Measurements from ENCODE around the gene FAM168B. TPM values are rescaled to one million over a fixed set of nuclear protein-coding genes. Genes with fewer than 3 reads are reported as not detected.

FAM168B gene
- polyA plus RNA-seq, 1 donor (not counting 4 experiments of a cell fraction or from before 2014, with no cell fraction given): 50.8 TPM

GRCh38 chr2:131063501-131064283 is 29.6 kb downstream of the FAM168B start:
- Histone ChIP-seq H3K4me1 (ENCODE audit: control insufficient read depth, extremely low read depth, insufficient read depth, low read length) (peaks cover 4% of the 10 kb centered on the region), H3K27ac (ENCODE audit: control insufficient read depth, insufficient read depth, low read length) (no peak overlapping the region), H3K9ac (ENCODE audit: control insufficient read depth, extremely low read depth, insufficient read depth, low read length) (no peak overlapping the region), H3K9me1 (ENCODE audit: control insufficient read depth, extremely low read depth, insufficient read depth, low read length) (no peaks in the 10 kb centered on the region), H4K20me1 (ENCODE audit: control insufficient read depth, extremely low read depth, insufficient read depth, low read length) (peaks cover 9% of the 10 kb centered on the region), H3K79me2 (ENCODE audit: control insufficient read depth, insufficient read depth, low read length) (peaks cover 94% of the 10 kb centered on the region), H3K9me3 (ENCODE audit: control insufficient read depth, low read depth, low read length) (no peaks in the 10 kb centered on the region), H3K36me3 (ENCODE audit: control insufficient read depth in 2 of 2, extremely low read depth in 1 of 2, insufficient read depth in 2 of 2, low read length in 2 of 2) (peaks cover 17 to 20% of the 10 kb centered on the region in 2 experiments), H2AFZ (ENCODE audit: control insufficient read depth, low read length) (no peak overlapping the region), H3K27me3 (ENCODE audit: control insufficient read depth, extremely low read depth, insufficient read depth, low read length) (no peaks in the 10 kb centered on the region), H3K4me2 (ENCODE audit: control insufficient read depth, extremely low read depth, insufficient read depth, low read depth, low read length) (no peak overlapping the region), H3K4me3 (ENCODE audit: control insufficient read depth in 2 of 3, extremely low read depth in 1 of 3, insufficient read depth in 2 of 3, low read depth in 1 of 3, low read length in 3 of 3) (no peak overlapping the region)
- DNase-seq (ENCODE audit: low read depth, low spot score): no peak
- dilution Hi-C loops (cut with MboI; ENCODE audit: extremely low pct_ligation_motif_present, low sequenced_read_pairs): no loop called here
- FAIRE-seq: no peak
- no peak for TF ChIP-seq CTCF (optimal IDR thresholded peaks at IDR 0.05 in 1 of 3, IDR thresholded peaks at IDR 0.05 in 1 of 3, conservative IDR thresholded peaks at IDR 0.05 in 1 of 3; ENCODE audit: extremely low read depth in 1 of 3, insufficient read depth in 2 of 3, low read length in 3 of 3)
- no peak for TF ChIP-seq EZH2 (IDR thresholded peaks at IDR 0.05; ENCODE audit: low read length)

DNA sequence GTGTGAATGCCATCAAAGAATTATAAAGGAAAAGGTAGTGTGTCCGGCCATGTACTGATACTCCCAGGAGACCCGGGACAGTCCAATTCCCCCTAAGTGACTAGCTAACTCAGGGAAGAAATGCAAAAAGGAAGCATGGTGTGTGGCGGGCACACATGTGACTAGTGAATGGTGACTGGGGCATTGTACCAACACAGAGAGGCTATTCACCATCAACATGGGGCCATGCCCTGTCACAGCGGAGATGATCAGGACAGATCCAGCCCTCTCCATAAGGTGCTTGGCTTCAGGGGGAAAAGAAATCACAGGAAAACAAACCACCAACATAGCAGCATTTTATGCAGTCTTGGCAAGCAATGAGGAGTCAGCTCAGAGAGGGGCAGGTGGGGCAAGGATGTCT is 34.3 kb downstream of the FAM168B start:
- TF ChIP-seq EZH2 (IDR thresholded peaks at IDR 0.05; ENCODE audit: low read length): no peak
- no peak for TF ChIP-seq CTCF (optimal IDR thresholded peaks at IDR 0.05 in 1 of 3, IDR thresholded peaks at IDR 0.05 in 1 of 3, conservative IDR thresholded peaks at IDR 0.05 in 1 of 3; ENCODE audit: extremely low read depth in 1 of 3, insufficient read depth in 2 of 3, low read length in 3 of 3)
- H3K27me3 ChIP-seq (ENCODE audit: control insufficient read depth, extremely low read depth, insufficient read depth, low read length): no peaks in the 10 kb centered on the region
- peaks cover 28 to 33% of the 10 kb centered on the region in 2 experiments for H3K36me3 ChIP-seq (ENCODE audit: control insufficient read depth in 2 of 2, extremely low read depth in 1 of 2, insufficient read depth in 2 of 2, low read length in 2 of 2)
- dilution Hi-C loops (cut with MboI; ENCODE audit: extremely low pct_ligation_motif_present, low sequenced_read_pairs): no loop called here
- H3K27ac ChIP-seq (ENCODE audit: control insufficient read depth, insufficient read depth, low read length): no peak overlapping the region
- no peak overlapping the region for H3K4me2 ChIP-seq (ENCODE audit: control insufficient read depth, extremely low read depth, insufficient read depth, low read depth, low read length)
- no peak for DNase-seq (ENCODE audit: low read depth, low spot score)
- no peak overlapping the region for H3K4me3 ChIP-seq (ENCODE audit: control insufficient read depth in 2 of 3, extremely low read depth in 1 of 3, insufficient read depth in 2 of 3, low read depth in 1 of 3, low read length in 3 of 3)
- H3K9me1 ChIP-seq (ENCODE audit: control insufficient read depth, extremely low read depth, insufficient read depth, low read length): no peaks in the 10 kb centered on the region
- peaks cover 12% of the 10 kb centered on the region for H4K20me1 ChIP-seq (ENCODE audit: control insufficient read depth, extremely low read depth, insufficient read depth, low read length)
- FAIRE-seq: no peak
- H3K79me2 ChIP-seq (ENCODE audit: control insufficient read depth, insufficient read depth, low read length): peaks cover 91% of the 10 kb centered on the region
- peaks cover 4% of the 10 kb centered on the region for H3K4me1 ChIP-seq (ENCODE audit: control insufficient read depth, extremely low read depth, insufficient read depth, low read length)
- H2AFZ ChIP-seq (ENCODE audit: control insufficient read depth, low read length): no peak overlapping the region
- H3K9ac ChIP-seq (ENCODE audit: control insufficient read depth, extremely low read depth, insufficient read depth, low read length): no peak overlapping the region
- no peaks in the 10 kb centered on the region for H3K9me3 ChIP-seq (ENCODE audit: control insufficient read depth, low read depth, low read length)

All from keratinocyte (primary cell).